ENCODE data around the gene MYL6. TPM values are rescaled to one million over a fixed set of nuclear protein-coding genes. Genes with fewer than 3 reads are reported as not detected.

Gene MYL6
- polyA plus RNA-seq, 1 donor from 2014 or later = 3,234 TPM

DNA sequence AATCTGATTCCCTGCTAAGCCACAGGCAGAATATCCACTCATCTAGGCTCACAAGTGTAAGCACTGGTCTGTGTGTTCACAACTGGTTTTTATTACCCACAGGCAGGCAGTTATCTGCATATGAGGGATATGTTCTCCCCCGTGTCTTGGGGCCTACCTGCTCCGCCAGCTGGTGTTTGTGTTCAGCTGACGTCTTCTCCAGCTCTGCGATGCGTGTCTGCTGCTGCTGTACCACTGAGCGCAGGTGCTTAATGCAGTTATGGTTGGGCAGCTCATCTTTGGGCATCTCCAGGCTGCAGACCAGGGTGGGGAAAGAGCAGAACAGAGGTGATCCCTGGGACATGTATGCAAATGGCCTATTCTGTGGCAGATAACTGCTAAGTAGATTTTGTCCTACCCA, 49.8 kb downstream of the MYL6 start:
- Histone ChIP-seq H4K20me1 (ENCODE audit: insufficient read depth) (no peaks in the 10 kb centered on the region), H3K79me2 (replicated peaks; ENCODE audit: insufficient read depth, low read length) (no peaks in the 10 kb centered on the region), H3K4me3 (ENCODE audit: low read length) (no peak overlapping the region)

More for the DNA sequence above, 49.8 kb downstream of the MYL6 start:
- no peak overlapping the region for H3K27ac ChIP-seq (ENCODE audit: low read length)
- no peaks in the 10 kb centered on the region for H3K9me3 ChIP-seq (ENCODE audit: low read length)
- no peak overlapping the region for H2AFZ ChIP-seq (ENCODE audit: low read depth, low read length)
- TF ChIP-seq TAF1 (IDR thresholded peaks at IDR 0.05; ENCODE audit: low read depth) = no peak
- TF ChIP-seq MXI1 (conservative IDR thresholded peaks at IDR 0.05; ENCODE audit: poor library complexity, severe bottlenecking) = no peak
- no peak for TF ChIP-seq EP300 (conservative IDR thresholded peaks at IDR 0.05; ENCODE audit: poor library complexity, severe bottlenecking)
- TF ChIP-seq, protein P1, sequence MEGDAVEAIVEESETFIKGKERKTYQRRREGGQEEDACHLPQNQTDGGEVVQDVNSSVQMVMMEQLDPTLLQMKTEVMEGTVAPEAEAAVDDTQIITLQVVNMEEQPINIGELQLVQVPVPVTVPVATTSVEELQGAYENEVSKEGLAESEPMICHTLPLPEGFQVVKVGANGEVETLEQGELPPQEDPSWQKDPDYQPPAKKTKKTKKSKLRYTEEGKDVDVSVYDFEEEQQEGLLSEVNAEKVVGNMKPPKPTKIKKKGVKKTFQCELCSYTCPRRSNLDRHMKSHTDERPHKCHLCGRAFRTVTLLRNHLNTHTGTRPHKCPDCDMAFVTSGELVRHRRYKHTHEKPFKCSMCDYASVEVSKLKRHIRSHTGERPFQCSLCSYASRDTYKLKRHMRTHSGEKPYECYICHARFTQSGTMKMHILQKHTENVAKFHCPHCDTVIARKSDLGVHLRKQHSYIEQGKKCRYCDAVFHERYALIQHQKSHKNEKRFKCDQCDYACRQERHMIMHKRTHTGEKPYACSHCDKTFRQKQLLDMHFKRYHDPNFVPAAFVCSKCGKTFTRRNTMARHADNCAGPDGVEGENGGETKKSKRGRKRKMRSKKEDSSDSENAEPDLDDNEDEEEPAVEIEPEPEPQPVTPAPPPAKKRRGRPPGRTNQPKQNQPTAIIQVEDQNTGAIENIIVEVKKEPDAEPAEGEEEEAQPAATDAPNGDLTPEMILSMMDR (IDR thresholded peaks at IDR 0.05; ENCODE audit: poor library complexity, severe bottlenecking) = no peak
- no peak for TF ChIP-seq SMC3 (conservative IDR thresholded peaks at IDR 0.05; ENCODE audit: poor library complexity)
- TF ChIP-seq EZH2 (IDR thresholded peaks at IDR 0.05; ENCODE audit: borderline replicate concordance, insufficient read depth, low read length, poor library complexity, severe bottlenecking) = no peak
- no peak for TF ChIP-seq RAD21 (conservative IDR thresholded peaks at IDR 0.05)
- TF ChIP-seq, protein P2, sequence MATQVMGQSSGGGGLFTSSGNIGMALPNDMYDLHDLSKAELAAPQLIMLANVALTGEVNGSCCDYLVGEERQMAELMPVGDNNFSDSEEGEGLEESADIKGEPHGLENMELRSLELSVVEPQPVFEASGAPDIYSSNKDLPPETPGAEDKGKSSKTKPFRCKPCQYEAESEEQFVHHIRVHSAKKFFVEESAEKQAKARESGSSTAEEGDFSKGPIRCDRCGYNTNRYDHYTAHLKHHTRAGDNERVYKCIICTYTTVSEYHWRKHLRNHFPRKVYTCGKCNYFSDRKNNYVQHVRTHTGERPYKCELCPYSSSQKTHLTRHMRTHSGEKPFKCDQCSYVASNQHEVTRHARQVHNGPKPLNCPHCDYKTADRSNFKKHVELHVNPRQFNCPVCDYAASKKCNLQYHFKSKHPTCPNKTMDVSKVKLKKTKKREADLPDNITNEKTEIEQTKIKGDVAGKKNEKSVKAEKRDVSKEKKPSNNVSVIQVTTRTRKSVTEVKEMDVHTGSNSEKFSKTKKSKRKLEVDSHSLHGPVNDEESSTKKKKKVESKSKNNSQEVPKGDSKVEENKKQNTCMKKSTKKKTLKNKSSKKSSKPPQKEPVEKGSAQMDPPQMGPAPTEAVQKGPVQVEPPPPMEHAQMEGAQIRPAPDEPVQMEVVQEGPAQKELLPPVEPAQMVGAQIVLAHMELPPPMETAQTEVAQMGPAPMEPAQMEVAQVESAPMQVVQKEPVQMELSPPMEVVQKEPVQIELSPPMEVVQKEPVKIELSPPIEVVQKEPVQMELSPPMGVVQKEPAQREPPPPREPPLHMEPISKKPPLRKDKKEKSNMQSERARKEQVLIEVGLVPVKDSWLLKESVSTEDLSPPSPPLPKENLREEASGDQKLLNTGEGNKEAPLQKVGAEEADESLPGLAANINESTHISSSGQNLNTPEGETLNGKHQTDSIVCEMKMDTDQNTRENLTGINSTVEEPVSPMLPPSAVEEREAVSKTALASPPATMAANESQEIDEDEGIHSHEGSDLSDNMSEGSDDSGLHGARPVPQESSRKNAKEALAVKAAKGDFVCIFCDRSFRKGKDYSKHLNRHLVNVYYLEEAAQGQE (IDR thresholded peaks at IDR 0.05; ENCODE audit: borderline replicate concordance) = no peak
- no peak for TF ChIP-seq POLR2AphosphoS5 (IDR thresholded peaks at IDR 0.05)
- H3K9me2 ChIP-seq (ENCODE audit: insufficient read depth, low read length) = no peaks in the 10 kb centered on the region
- H3F3A ChIP-seq (ENCODE audit: insufficient read depth, low read length, poor library complexity, severe bottlenecking) = no peaks in the 10 kb centered on the region
- H3K36me3 ChIP-seq (ENCODE audit: insufficient read depth, low read length) = peaks cover 6% of the 10 kb centered on the region
- H3K4me2 ChIP-seq (ENCODE audit: low read length) = no peak overlapping the region
- H3K27me3 ChIP-seq (ENCODE audit: insufficient read depth, low read depth, low read length) = no peaks in the 10 kb centered on the region
- H3K9ac ChIP-seq (ENCODE audit: low read length) = no peak overlapping the region

Other genes starting within 250 kb of the MYL6 start
- 45.7 and 49.3 TPM in 2 replicates for gene PYM1, start 230.5 kb upstream of the MYL6 start, polyA plus RNA-seq
- gene DGKA, start 227.2 kb upstream of the MYL6 start, polyA plus RNA-seq = 1.1 and 1.2 TPM in 2 replicates
- not detected in 2 replicates for gene PMEL, start 192.3 kb upstream of the MYL6 start, polyA plus RNA-seq
- gene CDK2, start 191.5 kb upstream of the MYL6 start, polyA plus RNA-seq = 2.3 and 2.6 TPM in 2 replicates
- gene RAB5B, start 184.3 kb upstream of the MYL6 start, polyA plus RNA-seq = 39.6 and 43.9 TPM in 2 replicates
- 13.1 and 20.4 TPM in 2 replicates for gene SUOX, start 161.1 kb upstream of the MYL6 start, polyA plus RNA-seq
- gene IKZF4, start 137.3 kb upstream of the MYL6 start, polyA plus RNA-seq = 4.8 and 5.0 TPM in 2 replicates
- gene RPS26, start 116.4 kb upstream of the MYL6 start, polyA plus RNA-seq = 598 and 686 TPM in 2 replicates
- 0.58 and 0.78 TPM in 2 replicates for gene ERBB3, start 78.2 kb upstream of the MYL6 start, polyA plus RNA-seq
- gene PA2G4, start 53.8 kb upstream of the MYL6 start, polyA plus RNA-seq = 109 and 115 TPM in 2 replicates
- gene RPL41, start 41.7 kb upstream of the MYL6 start, polyA plus RNA-seq = 1,970 and 2,186 TPM in 2 replicates
- gene ZC3H10, start 40.1 kb upstream of the MYL6 start, polyA plus RNA-seq = 6.7 and 11.3 TPM in 2 replicates
- gene ESYT1, start 30.1 kb upstream of the MYL6 start, polyA plus RNA-seq = 19.6 and 25.1 TPM in 2 replicates
- gene MYL6B, start 5.8 kb upstream of the MYL6 start, polyA plus RNA-seq = 369 and 376 TPM in 2 replicates
- 85.6 and 93.2 TPM in 2 replicates for gene SMARCC2, start 31.1 kb downstream of the MYL6 start, polyA plus RNA-seq
- gene RNF41, start 63.6 kb downstream of the MYL6 start, polyA plus RNA-seq = 87.9 and 108 TPM in 2 replicates
- 54.3 and 79.1 TPM in 2 replicates for gene NABP2, start 66.0 kb downstream of the MYL6 start, polyA plus RNA-seq
- gene SLC39A5, start 71.7 kb downstream of the MYL6 start, polyA plus RNA-seq = 0.33 TPM in 1 of 2 replicates, not detected in the other
- gene ANKRD52, start 100.0 kb downstream of the MYL6 start, polyA plus RNA-seq = 7.3 and 8.3 TPM in 2 replicates
- 56.5 and 62.4 TPM in 2 replicates for gene COQ10A, start 108.6 kb downstream of the MYL6 start, polyA plus RNA-seq
- gene CS, start 142.0 kb downstream of the MYL6 start, polyA plus RNA-seq = 65.7 and 101 TPM in 2 replicates
- 169 and 175 TPM in 2 replicates for gene CNPY2, start 157.6 kb downstream of the MYL6 start, polyA plus RNA-seq
- 63.0 and 80.1 TPM in 2 replicates for gene PAN2, start 175.6 kb downstream of the MYL6 start, polyA plus RNA-seq
- gene IL23A, start 180.5 kb downstream of the MYL6 start, polyA plus RNA-seq = 0.31 TPM in 1 of 2 replicates, not detected in the other
- gene STAT2, start 201.7 kb downstream of the MYL6 start, polyA plus RNA-seq = 88.2 and 99.3 TPM in 2 replicates
- not detected in 2 replicates for gene APOF, start 204.5 kb downstream of the MYL6 start, polyA plus RNA-seq